RWPE1 (cell line): ENCODE measurements around the gene CHST11.

Experiments used
- CTCF ChIA-PET: fragments of 350-600 bp; sonication (Branson Sonifier 250); formaldehyde crosslinking; extraction: SDS; loops from one replicate; lab custom pipeline; 2021; lab: Yijun Ruan, JAX
- POLR2A ChIA-PET: fragments of 400-600 bp; formaldehyde crosslinking; extraction: SDS; loops from one replicate; lab custom pipeline; 2020; ENCODE audit warnings: antibody characterized with exemption; ENCODE audit not compliant: low non-redundant PET; lab: Yijun Ruan, JAX
- DNase-seq: peaks from one replicate; pipeline ENCODE4 v3.0.0; 2012; ENCODE audit warnings: low spot score
- H3K27ac ChIP-seq: fragments of 450-650 bp; 2 replicates; pipeline ENCODE4 v1.5.1; 2017
- CTCF ChIP-seq: fragments of 450-650 bp; conservative IDR thresholded peaks from 2 replicates; pipeline ENCODE4 v1.5.1; 2017; ENCODE audit warnings: low read depth, mild to moderate bottlenecking

The CHST11 gene

DNA sequence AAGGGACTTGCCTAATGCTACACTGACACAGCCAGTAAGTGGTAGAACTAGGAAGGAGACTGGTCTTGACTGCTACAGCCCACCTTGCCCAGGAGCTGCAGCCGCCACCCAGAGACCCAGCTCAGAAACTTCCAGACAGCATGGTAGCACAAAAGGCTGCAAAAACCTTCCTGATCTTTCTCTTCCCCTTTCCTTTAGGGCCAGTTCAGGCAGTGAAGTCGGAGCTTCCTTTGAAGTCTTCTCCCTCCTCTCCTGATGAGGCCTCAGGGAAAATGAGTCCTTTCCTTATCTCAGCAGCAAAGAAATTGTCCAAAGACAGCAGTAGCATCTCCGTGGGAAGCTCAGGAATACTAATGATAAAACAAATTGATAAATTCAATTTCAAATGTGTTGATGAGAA lies 21.0 kb upstream of the CHST11 start:
- ChIA-PET CTCF (interaction anchor here (0.6 to 1.4 kb wide), 2 partner anchors 45 to 54 kb away, joined by 3 read pairs; no protein-coding TSS in a partner anchor), POLR2A (no interaction called here)
- no peak overlapping the region for H3K27ac ChIP-seq
- TF ChIP-seq CTCF, result no peak
- no peak for DNase-seq

- ChIA-PET CTCF (interaction anchor here (0.7 kb wide), 1 partner anchor 805 kb away, joined by 3 read pairs; no protein-coding TSS in a partner anchor), POLR2A (no interaction called here)
- no peak for TF ChIP-seq CTCF
- H3K27ac ChIP-seq, result no peak overlapping the region
- no peak for DNase-seq
Observed at GRCh38 chr12:104436790-104437189, 20.0 kb upstream of the CHST11 start.

DNA sequence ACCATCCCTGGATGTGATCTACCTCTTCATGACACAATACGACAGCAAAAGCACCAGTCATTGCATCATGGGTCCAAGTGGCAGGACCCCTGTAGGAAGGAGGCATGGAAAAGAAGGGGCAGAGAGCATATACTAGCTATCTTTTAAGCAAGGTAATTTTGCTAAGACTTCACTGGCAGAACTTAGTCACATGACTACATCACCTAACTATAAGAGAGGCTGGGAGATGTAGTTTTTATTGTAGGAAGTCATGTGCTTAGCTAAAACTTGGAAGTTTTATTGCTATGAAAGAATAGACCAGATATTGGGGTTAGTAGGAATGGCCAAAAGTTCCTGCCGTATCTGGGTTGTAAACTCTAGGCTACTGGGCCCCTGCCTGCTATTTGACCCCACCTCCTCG lies 18.6 kb upstream of the CHST11 start:
- CTCF ChIA-PET, result interaction anchor here (0.6 kb wide), 1 partner anchor 396 kb away, joined by 3 read pairs; no protein-coding TSS in a partner anchor
- POLR2A ChIA-PET, result no interaction called here
- no peak for DNase-seq
- no peak overlapping the region for H3K27ac ChIP-seq
- no peak for TF ChIP-seq CTCF

DNA sequence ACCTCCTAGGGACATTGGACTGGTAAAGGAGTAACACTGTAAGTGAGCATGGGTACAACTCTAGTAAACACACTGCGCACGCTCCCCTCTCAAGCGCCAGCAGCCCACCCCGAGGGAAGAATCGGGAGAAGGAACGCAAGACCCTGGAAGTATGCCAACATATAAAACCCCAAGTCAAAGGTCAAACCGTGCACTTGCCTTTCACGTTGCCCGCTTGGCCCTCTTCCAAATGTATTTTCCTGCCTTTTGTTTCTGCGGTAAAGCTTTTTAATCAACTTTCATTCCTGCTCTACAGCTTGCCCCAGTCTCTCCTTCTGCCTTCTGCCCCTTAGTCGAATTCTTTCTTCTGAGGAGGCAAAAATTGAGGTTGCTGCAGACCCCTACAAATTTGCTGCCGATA lies 17.6 kb upstream of the CHST11 start:
- ChIA-PET CTCF (no interaction called here), POLR2A (no interaction called here)
- no peak for TF ChIP-seq CTCF
- no peak overlapping the region for H3K27ac ChIP-seq
- no peak for DNase-seq

DNA sequence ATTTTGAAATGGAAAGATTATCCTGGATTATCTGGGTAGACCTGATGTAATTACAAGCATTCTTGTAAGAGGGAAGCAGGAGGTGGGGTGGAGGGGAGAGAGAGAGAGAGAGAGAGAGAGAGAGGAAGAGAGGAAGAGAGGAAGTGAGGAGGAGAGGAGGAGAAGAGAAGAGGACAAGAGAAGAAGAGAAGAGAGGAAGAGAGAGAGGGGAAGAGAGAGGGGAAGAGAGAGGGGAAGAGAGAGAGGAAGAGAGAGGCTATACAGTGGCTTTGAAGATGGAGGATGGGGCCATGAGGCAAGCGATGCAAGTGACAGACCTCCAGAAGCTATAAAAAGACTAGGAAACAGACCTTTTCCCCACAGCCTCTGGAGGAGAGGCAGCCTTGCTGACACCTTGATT lies 13.7 kb upstream of the CHST11 start:
- TF ChIP-seq CTCF, result no peak
- CTCF ChIA-PET, result no interaction called here
- DNase-seq, result no peak

DNA sequence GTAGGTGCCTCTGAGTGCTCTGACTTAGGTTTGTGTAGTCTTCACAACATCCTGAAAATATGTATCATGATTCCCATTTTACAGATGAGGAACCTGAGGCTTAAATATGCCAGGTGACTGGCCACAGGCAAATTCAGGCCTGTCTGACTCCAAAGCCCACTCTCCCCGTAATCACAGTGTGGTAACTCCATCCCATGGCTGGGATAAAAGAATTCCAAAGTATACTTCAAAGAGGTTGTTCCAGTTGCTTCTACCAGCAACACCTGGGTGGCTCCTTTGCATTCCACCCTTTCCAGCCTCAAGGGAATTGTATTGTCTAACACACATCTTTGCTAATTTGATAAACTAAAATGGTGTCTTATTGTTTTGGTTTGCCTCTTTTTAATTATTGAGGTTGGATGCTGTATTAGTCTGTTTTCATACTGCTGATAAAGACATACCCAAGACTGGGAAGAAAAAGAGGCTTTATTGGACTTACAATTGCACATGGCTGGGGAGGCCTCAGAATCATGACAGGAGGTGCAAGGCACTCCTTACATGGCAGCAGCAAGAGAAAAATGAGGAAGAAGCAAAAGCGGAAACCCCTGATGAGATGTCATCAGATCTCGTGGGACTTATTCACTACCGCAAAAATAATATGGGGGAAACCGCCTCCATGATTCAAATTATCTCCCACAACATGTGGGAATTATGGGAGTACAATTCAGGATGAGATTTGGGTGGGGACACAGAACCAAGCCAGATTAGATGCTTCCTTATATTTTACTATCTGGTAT lies 9.9 kb upstream of the CHST11 start:
- ChIA-PET CTCF (no interaction called here), POLR2A (no interaction called here)
- TF ChIP-seq CTCF, result no peak
- no peak overlapping the region for H3K27ac ChIP-seq
- DNase-seq, result no peak

More for the DNA sequence above, 13.7 kb upstream of the CHST11 start:
- POLR2A ChIA-PET, result no interaction called here
- no peak overlapping the region for H3K27ac ChIP-seq
